Uterus (tissue), 4 donors: ENCODE measurements around the gene CPO. TPM values are rescaled to one million over a fixed set of nuclear protein-coding genes. Genes with fewer than 3 reads are reported as not detected.

Experiments used
- DNase-seq, 2 donors: peaks; one replicate each; pipeline ENCODE4 v3.0.0-alpha.2; 2019 to 2020
- H3K27ac ChIP-seq, 2 donors: fragments of 200-600 bp; sonication (generic); 1 replicate in 1 of 2; 2 replicates in 1 of 2; pipeline ENCODE4 v1.5.1; 2016 to 2018
- H3K27me3 ChIP-seq, 2 donors: fragments of 200-600 bp; sonication (generic); one replicate each; pipeline ENCODE4 v1.5.1; 2018 to 2019; ENCODE audit warnings: control low read depth in 1 of 2
- H3K36me3 ChIP-seq, 2 donors: fragments of 200-600 bp; sonication (generic); one replicate each; pipeline ENCODE4 v1.5.1; 2019; ENCODE audit warnings: control low read depth in 1 of 2
- H3K4me1 ChIP-seq, 2 donors: fragments of 200-600 bp; sonication (generic); one replicate each; pipeline ENCODE4 v1.5.1; 2018 to 2019; ENCODE audit warnings: control low read depth in 1 of 2
- H3K4me3 ChIP-seq, 2 donors: fragments of 200-600 bp; sonication (generic); 1 replicate in 1 of 2; 2 replicates in 1 of 2; pipeline ENCODE4 v1.5.1; 2018 to 2019; ENCODE audit warnings: mild to moderate bottlenecking in 1 of 2
- H3K9me3 ChIP-seq, 2 donors: fragments of 200-600 bp; sonication (generic); one replicate each; pipeline ENCODE4 v1.5.1; 2019; ENCODE audit warnings: control low read depth in 1 of 2
- CTCF ChIP-seq, 4 experiments: fragments of 200-600 bp in 2 of 4; fragments of 450-650 bp in 2 of 4; sonication (generic) in 2 of 4; IDR thresholded peaks; one replicate each; pipeline ENCODE4 v1.5.1; 2016 to 2019; ENCODE audit warnings: antibody characterized with exemption in 4 of 4, mild to moderate bottlenecking in 2 of 4, moderate library complexity in 1 of 4
- POLR2A ChIP-seq, 2 donors: fragments of 450-650 bp; IDR thresholded peaks; one replicate each; pipeline ENCODE4 v1.6.1; 2016; ENCODE audit warnings: antibody characterized with exemption in 2 of 2, mild to moderate bottlenecking in 1 of 2, moderate library complexity in 1 of 2
- intact Hi-C: fragments of 100-400 bp; cut with DNase I; formaldehyde crosslinking; loops from one replicate; pipeline ENCODE4 v1.15.1; 2023; ENCODE audit warnings: low total_unique reads
- total RNA-seq, 4 donors: library from RNA; depleted of rRNA in 3 of 4; stranded (reverse); fragments of >200 nt in 3 of 4; gene quantifications; one replicate each; pipeline versions ENCODE4 v1.1.0 to v1.2.4, GENCODE V29; 2014 to 2023
- donor health status: DM: yes; HTN: yes; CAD: no.

CPO gene
- total RNA-seq, 4 donors from 2014 or later: 0.90 TPM; not detected in 3

- no peak for TF ChIP-seq POLR2A (IDR thresholded peaks at IDR 0.05)
- TF ChIP-seq CTCF (IDR thresholded peaks at IDR 0.05): peak in 2 of 4 experiments; percentile 18 to 28
- Histone ChIP-seq H3K9me3 (no peaks in the 10 kb centered on the region), H3K27me3 (no peaks in the 10 kb centered on the region), H3K4me3 (no peak overlapping the region), H3K36me3 (no peaks in the 10 kb centered on the region), H3K27ac (no peak overlapping the region), H3K4me1 (no peaks in the 10 kb centered on the region)
- no peak for DNase-seq
- intact Hi-C loops: loop anchor here (10.0 kb wide), 1 partner anchor 485 kb away; no protein-coding TSS in a partner anchor
Observed at GRCh38 chr2:206989311-206989710, 50.0 kb downstream of the CPO start.

GRCh38 chr2:206990360-206990759 lies 51.0 kb downstream of the CPO start:
- TF ChIP-seq POLR2A (IDR thresholded peaks at IDR 0.05) (no peak), CTCF (IDR thresholded peaks at IDR 0.05) (no peak)
- no peaks in the 10 kb centered on the region for H3K27me3 ChIP-seq
- H3K9me3 ChIP-seq: no peaks in the 10 kb centered on the region
- H3K4me1 ChIP-seq: no peaks in the 10 kb centered on the region
- DNase-seq: no peak
- H3K36me3 ChIP-seq: no peaks in the 10 kb centered on the region
- no peak overlapping the region for H3K4me3 ChIP-seq
- H3K27ac ChIP-seq: no peak overlapping the region
- intact Hi-C loops: no loop called here

- H3K4me1 ChIP-seq: no peaks in the 10 kb centered on the region
- H3K27ac ChIP-seq: no peak overlapping the region
- intact Hi-C loops: no loop called here
- H3K27me3 ChIP-seq: no peaks in the 10 kb centered on the region
- H3K36me3 ChIP-seq: no peaks in the 10 kb centered on the region
- H3K4me3 ChIP-seq: no peak overlapping the region
- DNase-seq: no peak
- no peaks in the 10 kb centered on the region for H3K9me3 ChIP-seq
- TF ChIP-seq POLR2A (IDR thresholded peaks at IDR 0.05): no peak
- no peak for TF ChIP-seq CTCF (IDR thresholded peaks at IDR 0.05)
Observed at GRCh38 chr2:206991070-206991469, 51.8 kb downstream of the CPO start.

GRCh38 chr2:206993396-206993911 lies 54.1 kb downstream of the CPO start:
- no peak for TF ChIP-seq CTCF (IDR thresholded peaks at IDR 0.05)
- no peak for TF ChIP-seq POLR2A (IDR thresholded peaks at IDR 0.05)
- intact Hi-C loops: no loop called here
- no peak overlapping the region for H3K27ac ChIP-seq

GRCh38 chr2:206993964-206994363 lies 54.6 kb downstream of the CPO start:
- intact Hi-C loops: no loop called here
- Histone ChIP-seq H3K4me3 (no peak overlapping the region), H3K27me3 (no peaks in the 10 kb centered on the region), H3K4me1 (no peaks in the 10 kb centered on the region), H3K36me3 (no peaks in the 10 kb centered on the region), H3K27ac (no peak overlapping the region), H3K9me3 (no peaks in the 10 kb centered on the region)
- TF ChIP-seq POLR2A (IDR thresholded peaks at IDR 0.05) (no peak), CTCF (IDR thresholded peaks at IDR 0.05) (no peak)
- DNase-seq: no peak

More at GRCh38 chr2:206993396-206993911, 54.1 kb downstream of the CPO start:
- no peaks in the 10 kb centered on the region for H3K27me3 ChIP-seq
- H3K36me3 ChIP-seq: no peaks in the 10 kb centered on the region
- no peak overlapping the region for H3K4me3 ChIP-seq
- no peak for DNase-seq
- H3K4me1 ChIP-seq: no peaks in the 10 kb centered on the region
- H3K9me3 ChIP-seq: no peaks in the 10 kb centered on the region
